ENCODE results near the gene LCN2. TPM values are rescaled to one million over a fixed set of nuclear protein-coding genes. Genes with fewer than 3 reads are reported as not detected.
"Not testable (repeated sequence)": the region's sequence is repeated elsewhere in the genome, so short reads cannot be mapped to it uniquely, and the experiment has no call there.

LCN2 gene
- total RNA-seq, 2 experiments from 2014 or later: not detected

GRCh38 chr9:128125580-128126354, 23.5 kb upstream of the LCN2 start:
- ChIA-PET POLR2A (no interaction called here), CTCF (interaction anchor here (0.8 to 5.4 kb wide), 8 partner anchors 9 to 127 kb away, joined by 3 to 39 read pairs (median 4); partner anchors contain the start of gene BBLN)
- peak overlapping the region; percentile 82 for H3K4me3 Mint-ChIP-seq
- H3K9me3 Mint-ChIP-seq: no peaks in the 10 kb centered on the region
- DNase-seq: no peak
- H3K36me3 Mint-ChIP-seq (ENCODE audit: low read depth): peaks cover 6% of the 10 kb centered on the region
- peak overlapping the region; percentile 43 for H3K27ac Mint-ChIP-seq
- peaks cover 37% of the 10 kb centered on the region for H3K4me1 Mint-ChIP-seq
- no peaks in the 10 kb centered on the region for H3K27me3 Mint-ChIP-seq

- CTCF ChIA-PET: interaction anchor here (1.3 to 5.4 kb wide), 3 partner anchors 10 to 125 kb away, joined by 3 to 39 read pairs (median 3); partner anchors contain the start of gene CIZ1
- no peaks in the 10 kb centered on the region for H3K9me3 Mint-ChIP-seq
Observed at GRCh38 chr9:128127568-128127989, 21.7 kb upstream of the LCN2 start, which contains the start of gene PTGES2. TSS of gene PTGES2 (minus strand) at chr9:128127729. CDS start at chr9:128127717, 12 bp downstream.

GRCh38 chr9:128127990-128128835, 21.0 kb upstream of the LCN2 start:
- H3K4me1 Mint-ChIP-seq: peaks cover 39% of the 10 kb centered on the region
- peaks cover 18% of the 10 kb centered on the region for H3K27me3 Mint-ChIP-seq
- POLR2A ChIA-PET: interaction anchor here (0.6 kb wide), 1 partner anchor 350 kb away, joined by 4 read pairs; the partner anchor contains the start of gene SH2D3C
- H3K4me3 Mint-ChIP-seq: peak overlapping the region; percentile 97
- H3K27ac Mint-ChIP-seq: peak overlapping the region; percentile 99
- no peaks in the 10 kb centered on the region for H3K9me3 Mint-ChIP-seq
- peaks cover 6% of the 10 kb centered on the region for H3K36me3 Mint-ChIP-seq (ENCODE audit: low read depth)
- CTCF ChIA-PET: interaction anchor here (0.6 to 5.4 kb wide), 5 partner anchors 9 to 211 kb away, joined by 3 to 39 read pairs (median 3); partner anchors contain the start of genes BBLN and CIZ1
- DNase-seq: peak; percentile 87

More at GRCh38 chr9:128127568-128127989, 21.7 kb upstream of the LCN2 start, which contains the start of gene PTGES2:
- peak; percentile 81 for DNase-seq
- H3K36me3 Mint-ChIP-seq (ENCODE audit: low read depth): peaks cover 6% of the 10 kb centered on the region
- peaks cover 39% of the 10 kb centered on the region for H3K4me1 Mint-ChIP-seq
- H3K27me3 Mint-ChIP-seq: peaks cover 11% of the 10 kb centered on the region
- peak within 1 kb of the TSS; percentile 99 for H3K27ac Mint-ChIP-seq
- peak within 1 kb of the TSS; percentile 97 for H3K4me3 Mint-ChIP-seq
- POLR2A ChIA-PET: no interaction called here

- Mint-ChIP-seq H3K4me1 (peaks cover 39% of the 10 kb centered on the region), H3K4me3 (peak overlapping the region; percentile 97), H3K27me3 (peaks cover 26% of the 10 kb centered on the region), H3K36me3 (ENCODE audit: low read depth) (peaks cover 6% of the 10 kb centered on the region), H3K9me3 (no peaks in the 10 kb centered on the region), H3K27ac (peak overlapping the region; percentile 99)
- POLR2A ChIA-PET: interaction anchor here (0.6 kb wide), 1 partner anchor 351 kb away, joined by 4 read pairs; the partner anchor contains the start of gene SH2D3C
- DNase-seq: no peak
- CTCF ChIA-PET: interaction anchor here (0.6 to 5.4 kb wide), 5 partner anchors 8 to 210 kb away, joined by 3 to 39 read pairs (median 3); partner anchors contain the start of genes BBLN and CIZ1
Observed at GRCh38 chr9:128128836-128129590, 20.2 kb upstream of the LCN2 start.

- H3K36me3 Mint-ChIP-seq (ENCODE audit: low read depth); H3K27ac Mint-ChIP-seq; H3K9me3 Mint-ChIP-seq; POLR2A ChIA-PET: not testable (repeated sequence)
- DNase-seq: peak; percentile 51
- Mint-ChIP-seq H3K27me3 (peaks cover 35% of the 10 kb centered on the region), H3K4me3 (peak overlapping the region; percentile 49), H3K4me1 (peaks cover 36% of the 10 kb centered on the region)
- CTCF ChIA-PET: interaction anchor here (1.1 to 5.4 kb wide), 2 partner anchors 13 to 20 kb away, joined by 3 to 39 read pairs; no protein-coding TSS in a partner anchor
Observed at GRCh38 chr9:128129976-128130590, 19.2 kb upstream of the LCN2 start.

GRCh38 chr9:128130651-128131050, 18.6 kb upstream of the LCN2 start:
- Mint-ChIP-seq H3K27me3 (peaks cover 40% of the 10 kb centered on the region), H3K4me1 (peaks cover 36% of the 10 kb centered on the region)
- H3K27ac Mint-ChIP-seq; H3K9me3 Mint-ChIP-seq; H3K36me3 Mint-ChIP-seq (ENCODE audit: low read depth); H3K4me3 Mint-ChIP-seq; POLR2A ChIA-PET; DNase-seq: not testable (repeated sequence)
- CTCF ChIA-PET: interaction anchor here (1.1 to 5.4 kb wide), 2 partner anchors 13 to 20 kb away, joined by 3 to 39 read pairs; no protein-coding TSS in a partner anchor

GRCh38 chr9:128131346-128131745, 17.9 kb upstream of the LCN2 start:
- CTCF ChIA-PET; POLR2A ChIA-PET; H3K36me3 Mint-ChIP-seq (ENCODE audit: low read depth); H3K4me3 Mint-ChIP-seq; H3K9me3 Mint-ChIP-seq; DNase-seq; H3K27ac Mint-ChIP-seq: not testable (repeated sequence)
- H3K27me3 Mint-ChIP-seq: peaks cover 40% of the 10 kb centered on the region
- H3K4me1 Mint-ChIP-seq: peaks cover 32% of the 10 kb centered on the region

GRCh38 chr9:128132139-128132538, 17.1 kb upstream of the LCN2 start:
- DNase-seq; POLR2A ChIA-PET; CTCF ChIA-PET; H3K9me3 Mint-ChIP-seq; H3K27ac Mint-ChIP-seq; H3K36me3 Mint-ChIP-seq (ENCODE audit: low read depth); H3K4me3 Mint-ChIP-seq: not testable (repeated sequence)
- Mint-ChIP-seq H3K27me3 (peaks cover 40% of the 10 kb centered on the region), H3K4me1 (peaks cover 30% of the 10 kb centered on the region)

- POLR2A ChIA-PET; H3K9me3 Mint-ChIP-seq; CTCF ChIA-PET; H3K27ac Mint-ChIP-seq; DNase-seq; H3K4me3 Mint-ChIP-seq; H3K36me3 Mint-ChIP-seq (ENCODE audit: low read depth): not testable (repeated sequence)
- H3K4me1 Mint-ChIP-seq: peaks cover 14% of the 10 kb centered on the region
- peaks cover 40% of the 10 kb centered on the region for H3K27me3 Mint-ChIP-seq
Observed at GRCh38 chr9:128135561-128135960, 13.7 kb upstream of the LCN2 start.

GRCh38 chr9:128136816-128137793, 12.1 kb upstream of the LCN2 start:
- H3K9me3 Mint-ChIP-seq: no peaks in the 10 kb centered on the region
- POLR2A ChIA-PET: no interaction called here
- H3K27me3 Mint-ChIP-seq: peaks cover 33% of the 10 kb centered on the region
- no peak overlapping the region for H3K4me3 Mint-ChIP-seq
- no peak overlapping the region for H3K27ac Mint-ChIP-seq
- H3K36me3 Mint-ChIP-seq (ENCODE audit: low read depth): no peaks in the 10 kb centered on the region
- CTCF ChIA-PET: interaction anchor here (0.6 to 2.1 kb wide), 4 partner anchors 9 to 402 kb away, joined by 3 to 6 read pairs (median 4); partner anchors contain the start of gene TOR2A
- no peak for DNase-seq
- H3K4me1 Mint-ChIP-seq: peaks cover 19% of the 10 kb centered on the region

GRCh38 chr9:128138001-128138400, 11.3 kb upstream of the LCN2 start:
- Mint-ChIP-seq H3K27me3 (peaks cover 25% of the 10 kb centered on the region), H3K36me3 (ENCODE audit: low read depth) (no peaks in the 10 kb centered on the region), H3K4me3 (no peak overlapping the region), H3K27ac (no peak overlapping the region), H3K4me1 (peaks cover 26% of the 10 kb centered on the region), H3K9me3 (no peaks in the 10 kb centered on the region)
- ChIA-PET POLR2A (no interaction called here), CTCF (interaction anchor here (2.1 kb wide), 1 partner anchor 12 kb away, joined by 6 read pairs; no protein-coding TSS in a partner anchor)
- no peak for DNase-seq

Data from activated CD4-positive, alpha-beta T cell treated with anti-CD3 and anti-CD28 coated beads, Interleukin-2, amount 10 ng/mL, durations not matched to agents 7 days and 5 days (primary cell).